PC-9 (cell line): ENCODE measurements around the gene COL8A2. TPM values are rescaled to one million over a fixed set of nuclear protein-coding genes. Genes with fewer than 3 reads are reported as not detected.

ENCODE experiments used
- BruUV-seq: library from RNA; stranded (reverse); fragments of 400-500 nt; replicated peaks from 2 replicates; lab custom pipeline; 2021; lab: Mats Ljungman, UMichigan
- CTCF ChIA-PET: fragments of 300-600 bp; sonication (Branson Sonifier 250); formaldehyde crosslinking; loops from one replicate; lab custom pipeline; 2022; ENCODE audit warnings: antibody characterized with exemption; lab: Charles Lee
- POLR2A ChIA-PET: fragments of 300-600 bp; sonication (Branson Sonifier 250); formaldehyde crosslinking; loops from one replicate; lab custom pipeline; 2022; ENCODE audit warnings: antibody characterized with exemption; ENCODE audit not compliant: unreplicated experiment; lab: Charles Lee
- DNase-seq, 2 experiments: peaks; one replicate each; pipeline versions ENCODE4 v3.0.0 to v3.0.0-alpha.2; 2015 to 2022; ENCODE audit warnings: mixed read lengths in 1 of 2
- H2AFZ ChIP-seq: fragments of 200-600 bp; sonication (generic); 2 replicates; pipeline ENCODE4 v1.8.1; 2017; ENCODE audit warnings: antibody characterized with exemption
- H3F3A ChIP-seq: fragments of 200-600 bp; sonication (generic); 2 replicates; pipeline ENCODE4 v1.8.1; 2017; ENCODE audit warnings: antibody characterized with exemption, mild to moderate bottlenecking, low read depth; ENCODE audit not compliant: insufficient read depth
- H3K27ac ChIP-seq: fragments of 200-600 bp; sonication (generic); 2 replicates; pipeline ENCODE4 v1.6.1; 2016; ENCODE audit warnings: mixed run types
- H3K27me3 ChIP-seq: fragments of 200-600 bp; sonication (generic); 2 replicates; pipeline ENCODE4 v1.6.1; 2016; ENCODE audit warnings: low read depth, mixed run types; ENCODE audit not compliant: insufficient read depth
- H3K36me3 ChIP-seq: fragments of 200-600 bp; sonication (generic); 2 replicates; pipeline ENCODE4 v1.6.1; 2016; ENCODE audit warnings: low read depth, mixed run types
- H3K4me1 ChIP-seq: fragments of 200-600 bp; sonication (generic); replicated peaks from 2 replicates; pipeline ENCODE4 v1.6.1; 2016; ENCODE audit warnings: mixed run types; ENCODE audit not compliant: insufficient read depth
- H3K4me2 ChIP-seq: fragments of 200-600 bp; sonication (generic); 2 replicates; pipeline ENCODE4 v1.6.1; 2017; ENCODE audit warnings: mixed run types
- H3K4me3 ChIP-seq: fragments of 200-600 bp; sonication (generic); 2 replicates; pipeline ENCODE4 v1.6.1; 2016; ENCODE audit warnings: mixed run types
- H3K79me2 ChIP-seq: fragments of 200-600 bp; sonication (generic); 2 replicates; pipeline ENCODE4 v1.6.1; 2017; ENCODE audit warnings: low read depth, mixed run types
- H3K9me2 ChIP-seq: fragments of 200-600 bp; sonication (generic); 2 replicates; pipeline ENCODE4 v1.8.1; 2017; ENCODE audit warnings: mild to moderate bottlenecking; ENCODE audit not compliant: insufficient read depth
- H3K9me3 ChIP-seq: fragments of 200-600 bp; sonication (generic); 2 replicates; pipeline ENCODE4 v1.8.1; 2016; ENCODE audit warnings: low read depth; ENCODE audit not compliant: insufficient read depth
- H4K20me1 ChIP-seq: fragments of 200-600 bp; sonication (generic); 2 replicates; pipeline ENCODE4 v1.8.1; 2017; ENCODE audit not compliant: insufficient read depth
- CTCF ChIP-seq: fragments of 200-600 bp; sonication (generic); conservative IDR thresholded peaks from 2 replicates; pipeline ENCODE4 v1.6.1; 2017; ENCODE audit warnings: mixed run types, antibody characterized with exemption, mild to moderate bottlenecking, moderate library complexity
- EZH2 ChIP-seq: fragments of 200-600 bp; sonication (generic); IDR thresholded peaks from 2 replicates; pipeline ENCODE4 v1.8.0; 2017; ENCODE audit warnings: antibody characterized with exemption, low read depth
- intact Hi-C: fragments of 100-400 bp; cut with micrococcal nuclease; formaldehyde crosslinking; loops from one replicate; pipeline ENCODE4 v1.10.0; 2022; ENCODE audit not compliant: unreplicated experiment
- total RNA-seq: library from RNA; stranded (reverse); gene quantifications from 2 replicates; pipeline ENCODE4 v1.2.3, GENCODE V29; 2021

The COL8A2 gene
- total RNA-seq, 1 experiment from 2014 or later = 0.20 TPM

GRCh38 chr1:36101546-36101945, 23.5 kb downstream of the COL8A2 start:
- no TSS peak for BruUV-seq
- H3K36me3 ChIP-seq = no peaks in the 10 kb centered on the region
- H3K4me3 ChIP-seq = no peak overlapping the region
- H3K27me3 ChIP-seq = no peaks in the 10 kb centered on the region
- no peaks in the 10 kb centered on the region for H3K9me3 ChIP-seq
- peaks cover 4% of the 10 kb centered on the region; the same call in 1 of the 2 replicates for H3K4me1 ChIP-seq
- no peak overlapping the region for H3K27ac ChIP-seq
- ChIA-PET CTCF (interaction anchor here (1.0 kb wide), 1 partner anchor 47 kb away, joined by 3 read pairs; the partner anchor contains the start of gene TRAPPC3), POLR2A (no interaction called here)
- no peak overlapping the region for H3K4me2 ChIP-seq
- TF ChIP-seq EZH2 (no peak), CTCF (no peak)
- H3K9me2 ChIP-seq = no peaks in the 10 kb centered on the region
- H3K79me2 ChIP-seq = no peaks in the 10 kb centered on the region
- H2AFZ ChIP-seq = no peak overlapping the region
- no peak for DNase-seq
- peaks cover 4% of the 10 kb centered on the region; the same call in 1 of the 2 replicates for H3F3A ChIP-seq
- intact Hi-C loops = no loop called here
- no peaks in the 10 kb centered on the region for H4K20me1 ChIP-seq

GRCh38 chr1:36100376-36100775, 24.6 kb downstream of the COL8A2 start:
- Histone ChIP-seq H3K4me1 (peaks cover 4% of the 10 kb centered on the region; the same call in 1 of the 2 replicates), H3K79me2 (no peaks in the 10 kb centered on the region), H2AFZ (no peak overlapping the region), H3F3A (peaks cover 9% of the 10 kb centered on the region; the same call in 1 of the 2 replicates), H3K27me3 (no peaks in the 10 kb centered on the region), H3K27ac (no peak overlapping the region), H3K9me2 (no peaks in the 10 kb centered on the region), H3K9me3 (no peaks in the 10 kb centered on the region), H3K4me2 (peak overlapping the region; percentile 69; the same call in 1 of the 2 replicates), H4K20me1 (no peaks in the 10 kb centered on the region), H3K36me3 (no peaks in the 10 kb centered on the region), H3K4me3 (no peak overlapping the region)
- CTCF ChIA-PET = interaction anchor here (0.6 to 1.3 kb wide), 3 partner anchors 33 to 158 kb away, joined by 6 to 15 read pairs (median 12); no protein-coding TSS in a partner anchor
- TF ChIP-seq EZH2 = no peak
- TF ChIP-seq CTCF = no peak
- POLR2A ChIA-PET = no interaction called here
- DNase-seq = no peak
- BruUV-seq = no TSS peak
- intact Hi-C loops = loop anchor here (1.0 kb wide), 4 partner anchors 34 to 124 kb away; partner anchors contain the start of genes THRAP3 and TRAPPC3

GRCh38 chr1:36099681-36100341, 25.2 kb downstream of the COL8A2 start:
- intact Hi-C loops = loop anchor here (1.0 to 2.0 kb wide), 7 partner anchors 34 to 320 kb away; partner anchors contain the start of genes THRAP3 and TRAPPC3
- no peaks in the 10 kb centered on the region for H3K9me2 ChIP-seq
- no peaks in the 10 kb centered on the region for H3K27me3 ChIP-seq
- peaks cover 4% of the 10 kb centered on the region; the same call in 1 of the 2 replicates for H3K4me1 ChIP-seq
- no peak overlapping the region for H2AFZ ChIP-seq
- no peak overlapping the region for H3K4me3 ChIP-seq
- H3K36me3 ChIP-seq = no peaks in the 10 kb centered on the region
- no peak for TF ChIP-seq EZH2
- peak; percentile 91 for TF ChIP-seq CTCF
- H3K27ac ChIP-seq = no peak overlapping the region
- H3K79me2 ChIP-seq = no peaks in the 10 kb centered on the region
- no peaks in the 10 kb centered on the region for H4K20me1 ChIP-seq
- POLR2A ChIA-PET = interaction anchor here (0.7 kb wide), 1 partner anchor 144 kb away, joined by 5 read pairs; no protein-coding TSS in a partner anchor
- BruUV-seq = no TSS peak
- H3K9me3 ChIP-seq = no peaks in the 10 kb centered on the region
- H3F3A ChIP-seq = peaks cover 14% of the 10 kb centered on the region; the same call in 1 of the 2 replicates
- peak; percentile 71 to 94 for DNase-seq
- CTCF ChIA-PET = interaction anchor here (0.5 to 1.3 kb wide), 7 partner anchors 10 to 184 kb away, joined by 3 to 15 read pairs (median 6); no protein-coding TSS in a partner anchor
- H3K4me2 ChIP-seq = peak overlapping the region; percentile 69
